Brain microvascular endothelial cell (primary cell): Measurements from ENCODE around the gene CDH10.

Source experiments
- DNase-seq: peaks from one replicate; pipeline ENCODE4 v3.0.0-alpha.2; 2020
- H3K27ac ChIP-seq: fragments of 250-450 bp; sonication (Bioruptor Pico); 2 replicates; pipeline ENCODE4 v1.5.1; 2020; ENCODE audit warnings: mild to moderate bottlenecking, moderate library complexity
- H3K27me3 ChIP-seq: fragments of 250-450 bp; sonication (Bioruptor Pico); replicated peaks from 2 replicates; pipeline ENCODE4 v1.5.1; 2020; ENCODE audit warnings: mild to moderate bottlenecking
- H3K36me3 ChIP-seq: fragments of 250-450 bp; sonication (Bioruptor Pico); replicated peaks from 2 replicates; pipeline ENCODE4 v1.5.1; 2020; ENCODE audit warnings: mild to moderate bottlenecking
- H3K4me3 ChIP-seq: 2 replicates; pipeline ENCODE4 v1.5.1; 2011; ENCODE audit warnings: low read depth, mild to moderate bottlenecking, control low read depth, low read length, moderate library complexity
- in situ Hi-C: cut with HindIII; loops from 2 replicates; pipeline ENCODE4 v1.10.0; 2017; ENCODE audit warnings: low sequenced_read_pairs, low pct_ligation_motif_present
- TF ChIP-seq, protein P1 (sequence below): IDR thresholded peaks from 2 replicates; pipeline ENCODE4 v1.5.1; 2011; ENCODE audit warnings: low read depth, mild to moderate bottlenecking, moderate library complexity, low read length, control low read depth, inconsistent platforms; ENCODE audit errors: missing control alignments

The CDH10 gene

DNA sequence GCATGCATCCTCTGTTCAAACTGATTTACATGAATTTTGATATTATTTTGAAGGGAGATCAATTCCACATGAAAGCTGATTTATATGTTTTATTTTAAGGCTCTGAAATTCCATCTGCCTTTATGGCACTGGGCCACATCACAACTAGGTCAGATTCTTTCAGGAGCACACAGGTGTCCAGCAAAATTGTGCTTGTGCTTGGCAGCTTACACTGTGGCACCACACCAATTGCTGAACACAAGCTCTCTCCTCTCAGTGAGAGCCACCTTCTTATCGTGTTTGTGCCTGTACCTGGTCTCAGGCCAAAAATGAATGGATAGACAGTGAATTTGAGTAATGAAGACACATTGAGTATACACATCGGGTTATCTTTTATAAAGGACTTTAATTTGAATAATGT is 200.4 kb downstream of the CDH10 start:
- DNase-seq, result no peak
- TF ChIP-seq, protein P1, sequence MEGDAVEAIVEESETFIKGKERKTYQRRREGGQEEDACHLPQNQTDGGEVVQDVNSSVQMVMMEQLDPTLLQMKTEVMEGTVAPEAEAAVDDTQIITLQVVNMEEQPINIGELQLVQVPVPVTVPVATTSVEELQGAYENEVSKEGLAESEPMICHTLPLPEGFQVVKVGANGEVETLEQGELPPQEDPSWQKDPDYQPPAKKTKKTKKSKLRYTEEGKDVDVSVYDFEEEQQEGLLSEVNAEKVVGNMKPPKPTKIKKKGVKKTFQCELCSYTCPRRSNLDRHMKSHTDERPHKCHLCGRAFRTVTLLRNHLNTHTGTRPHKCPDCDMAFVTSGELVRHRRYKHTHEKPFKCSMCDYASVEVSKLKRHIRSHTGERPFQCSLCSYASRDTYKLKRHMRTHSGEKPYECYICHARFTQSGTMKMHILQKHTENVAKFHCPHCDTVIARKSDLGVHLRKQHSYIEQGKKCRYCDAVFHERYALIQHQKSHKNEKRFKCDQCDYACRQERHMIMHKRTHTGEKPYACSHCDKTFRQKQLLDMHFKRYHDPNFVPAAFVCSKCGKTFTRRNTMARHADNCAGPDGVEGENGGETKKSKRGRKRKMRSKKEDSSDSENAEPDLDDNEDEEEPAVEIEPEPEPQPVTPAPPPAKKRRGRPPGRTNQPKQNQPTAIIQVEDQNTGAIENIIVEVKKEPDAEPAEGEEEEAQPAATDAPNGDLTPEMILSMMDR, result no peak
- H3K27ac ChIP-seq, result no peak overlapping the region
- H3K4me3 ChIP-seq, result no peak overlapping the region
- no peaks in the 10 kb centered on the region for H3K36me3 ChIP-seq
- H3K27me3 ChIP-seq, result no peaks in the 10 kb centered on the region
- in situ Hi-C loops, result no loop called here

DNA sequence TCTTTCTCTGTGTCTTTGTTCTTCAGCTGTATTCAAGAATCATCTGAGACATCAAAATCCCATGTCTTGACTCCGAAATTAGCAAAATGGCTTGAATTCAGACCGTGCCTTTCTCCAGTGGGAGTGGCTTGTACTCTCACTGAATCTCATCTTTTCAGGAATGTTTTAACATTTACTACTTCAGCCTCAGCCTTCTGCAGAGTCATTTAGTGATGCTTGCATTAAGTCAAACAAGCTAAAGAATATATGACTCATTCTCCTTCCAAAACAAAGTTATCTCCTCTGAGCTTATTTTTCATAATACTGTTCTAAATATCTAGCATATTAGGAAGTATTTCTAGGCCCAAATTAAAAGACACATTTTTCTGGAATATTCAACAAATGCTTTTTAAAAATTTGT is 205.3 kb downstream of the CDH10 start:
- H3K36me3 ChIP-seq, result no peaks in the 10 kb centered on the region
- TF ChIP-seq, protein P1, result no peak
- H3K4me3 ChIP-seq, result no peak overlapping the region
- no peak for DNase-seq
- no peaks in the 10 kb centered on the region for H3K27me3 ChIP-seq
- in situ Hi-C loops, result no loop called here
- H3K27ac ChIP-seq, result no peak overlapping the region
